ENCODE measurements around the gene ERGIC1.
A peak's percentile ranks its signal among the peaks of the same experiment; 100 is the strongest.

ERGIC1 gene

DNA sequence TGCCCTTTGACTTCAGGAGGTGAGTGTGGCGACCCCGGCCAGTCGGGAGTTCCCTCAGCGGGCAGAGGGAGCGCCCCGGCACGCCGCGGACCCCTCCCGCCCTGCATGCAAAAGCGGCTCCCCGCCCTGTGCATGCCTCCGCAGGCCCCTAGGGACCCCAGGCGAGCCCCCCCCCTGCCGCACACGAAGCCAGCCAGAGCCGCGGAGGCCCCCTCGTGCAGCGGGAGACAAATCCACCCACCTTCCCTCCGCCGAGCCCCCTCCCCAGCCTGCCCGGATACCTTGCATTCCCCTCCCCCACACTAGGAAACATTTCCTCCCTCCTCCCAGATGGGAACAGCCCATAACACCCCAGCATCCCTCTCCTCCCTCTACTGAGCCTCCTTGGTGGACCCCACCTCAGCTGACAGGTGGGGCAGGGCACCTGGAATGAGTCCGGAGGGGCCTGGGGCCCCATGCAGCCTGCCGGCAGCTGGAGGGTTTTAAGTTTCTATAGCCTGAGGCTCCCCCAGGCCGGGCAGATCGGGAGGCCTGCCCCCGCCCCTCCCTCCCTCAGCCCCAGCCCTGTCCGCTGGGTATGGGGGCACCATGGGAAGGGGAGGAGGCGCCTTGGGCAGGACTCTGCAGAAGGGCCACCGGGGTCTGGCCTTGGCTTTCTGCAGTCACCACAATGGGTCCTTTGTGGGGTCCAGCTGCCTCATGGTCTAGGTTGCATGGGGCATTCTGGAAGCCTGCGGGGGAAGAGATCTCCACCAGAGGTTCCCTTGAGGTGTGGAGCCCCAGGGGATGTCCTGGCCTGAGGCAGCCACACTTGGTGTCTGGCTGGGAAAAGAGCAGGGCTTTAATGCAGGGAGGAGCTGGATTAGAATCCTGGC, 601 bp downstream of the ERGIC1 start:
- Mint-ChIP-seq H3K9me3 (no peaks in the 10 kb centered on the region), H3K36me3 (no peaks in the 10 kb centered on the region), H3K4me3 (peak overlapping the region; percentile 86), H3K27me3 (no peaks in the 10 kb centered on the region), H3K4me1 (peaks cover 38% of the 10 kb centered on the region), H3K27ac (peak overlapping the region; percentile 35)

DNA sequence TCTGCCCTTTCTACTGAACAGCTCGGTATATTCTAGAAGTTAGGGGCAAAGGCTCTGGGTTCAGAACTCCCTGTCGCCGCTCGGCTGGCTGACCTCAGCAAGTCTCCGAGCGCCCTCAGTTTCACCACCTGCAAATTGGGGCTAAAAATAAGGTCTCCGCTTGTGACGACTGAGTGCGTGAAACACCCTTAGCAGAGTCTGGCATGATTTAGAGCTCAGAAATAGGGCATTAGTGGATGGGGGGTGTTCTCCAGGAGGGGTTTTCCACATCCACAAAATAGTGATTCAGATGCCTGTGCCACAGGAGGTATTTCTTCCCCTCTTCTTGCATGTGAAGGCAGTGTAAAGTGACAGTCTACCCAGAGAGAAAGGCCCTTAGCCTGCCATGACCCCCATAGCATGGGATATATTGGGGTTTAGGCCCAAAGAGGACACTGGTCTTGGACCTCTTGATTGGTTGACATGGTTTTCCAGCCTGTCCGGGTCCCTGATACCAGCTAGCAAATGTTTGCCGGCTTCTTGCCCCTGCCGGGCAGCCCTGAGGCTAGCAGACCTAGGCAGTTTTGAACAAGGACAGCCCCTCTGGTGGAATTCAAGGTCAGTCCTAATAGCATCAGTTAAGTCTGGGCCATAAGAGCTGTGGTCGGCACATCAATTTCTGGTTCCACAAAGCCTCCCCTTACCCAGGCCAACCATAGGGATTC, 1.4 kb downstream of the ERGIC1 start:
- peak overlapping the region; percentile 86 for H3K4me3 Mint-ChIP-seq
- H3K4me1 Mint-ChIP-seq, result peaks cover 38% of the 10 kb centered on the region
- H3K27me3 Mint-ChIP-seq, result no peaks in the 10 kb centered on the region
- H3K9me3 Mint-ChIP-seq, result no peaks in the 10 kb centered on the region
- H3K27ac Mint-ChIP-seq, result peak overlapping the region; percentile 35
- no peaks in the 10 kb centered on the region for H3K36me3 Mint-ChIP-seq

DNA sequence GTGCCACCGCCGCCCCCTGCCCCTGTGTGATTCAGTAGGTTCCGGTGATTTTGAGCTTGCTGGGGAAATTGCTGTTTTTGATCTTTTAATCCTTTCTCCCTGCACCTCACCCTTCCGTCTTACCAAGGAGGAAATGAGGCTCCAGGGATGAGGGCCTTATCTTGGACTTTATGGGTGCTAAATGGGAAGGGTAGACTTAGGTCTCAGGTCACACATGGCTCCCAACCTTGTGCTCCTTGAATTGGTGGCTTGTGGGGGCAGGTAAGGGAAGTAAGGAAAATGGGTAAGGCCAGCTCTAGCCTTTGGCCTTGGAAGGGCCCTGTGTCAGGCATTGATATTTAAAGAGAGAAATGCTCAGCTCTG, 1.9 kb downstream of the ERGIC1 start:
- no peaks in the 10 kb centered on the region for H3K36me3 Mint-ChIP-seq
- no peaks in the 10 kb centered on the region for H3K9me3 Mint-ChIP-seq
- H3K27me3 Mint-ChIP-seq, result no peaks in the 10 kb centered on the region
- peak overlapping the region; percentile 62 for H3K27ac Mint-ChIP-seq
- peaks cover 38% of the 10 kb centered on the region for H3K4me1 Mint-ChIP-seq
- H3K4me3 Mint-ChIP-seq, result peak overlapping the region; percentile 86

DNA sequence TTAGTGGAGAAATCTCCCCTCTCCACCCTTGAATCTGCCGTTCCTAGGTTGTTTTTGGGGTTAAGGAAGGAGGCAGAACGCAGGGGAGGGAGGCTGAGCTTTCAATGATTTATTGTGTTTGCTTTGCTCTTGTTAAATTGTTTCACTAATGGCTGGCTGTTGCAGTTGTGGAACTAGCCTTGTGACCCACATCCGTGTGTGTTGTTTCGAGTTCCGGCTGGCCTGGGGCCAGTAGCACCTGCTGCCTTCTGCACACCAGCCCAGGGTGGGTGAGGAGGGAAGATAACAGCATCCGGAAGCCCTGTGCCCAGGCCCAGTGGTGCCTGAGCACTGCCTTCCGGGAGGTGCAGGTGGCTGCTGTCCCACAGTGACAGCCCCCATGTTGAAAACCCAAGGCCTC, 3.6 kb downstream of the ERGIC1 start:
- Mint-ChIP-seq H3K36me3 (no peaks in the 10 kb centered on the region), H3K4me1 (peaks cover 38% of the 10 kb centered on the region), H3K27me3 (no peaks in the 10 kb centered on the region), H3K9me3 (no peaks in the 10 kb centered on the region), H3K4me3 (peak overlapping the region; percentile 66), H3K27ac (no peak overlapping the region)

DNA sequence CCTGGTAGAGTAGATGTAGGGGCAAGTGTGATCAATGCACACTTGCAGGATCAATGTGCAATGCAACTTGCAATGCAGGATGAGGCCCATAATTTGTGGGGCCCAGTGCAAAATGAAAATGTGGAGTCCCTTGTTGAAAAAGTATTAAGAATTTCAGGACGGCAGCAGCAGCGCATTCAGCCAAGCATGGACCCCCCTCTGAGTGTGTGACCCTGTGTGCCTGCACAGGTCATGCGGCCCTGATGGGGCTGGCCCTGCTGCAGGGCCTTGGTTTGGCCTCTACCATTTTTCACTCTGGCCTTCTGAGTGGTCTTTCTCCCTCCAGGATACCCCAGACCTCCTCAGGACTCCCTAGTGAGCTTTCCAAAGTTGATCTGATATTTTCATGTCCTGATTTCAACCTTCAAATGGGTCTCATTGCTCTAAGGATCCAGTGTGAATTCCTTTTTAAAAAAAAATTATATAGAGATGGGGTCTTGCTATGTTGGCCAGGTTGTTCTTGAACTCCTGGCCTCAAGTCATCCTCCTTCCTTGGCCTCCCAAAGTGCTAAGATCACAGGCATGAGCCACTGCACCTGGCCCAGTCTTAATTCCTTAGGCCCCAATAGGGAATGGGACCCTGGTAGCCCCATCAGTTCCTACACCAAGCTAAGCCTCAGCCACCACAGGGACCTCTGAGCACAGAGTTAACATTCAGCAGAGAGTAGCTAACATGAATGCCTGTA, 4.3 kb downstream of the ERGIC1 start:
- Mint-ChIP-seq H3K4me3 (peak overlapping the region; percentile 66), H3K4me1 (peaks cover 38% of the 10 kb centered on the region), H3K9me3 (no peaks in the 10 kb centered on the region), H3K27ac (no peak overlapping the region), H3K36me3 (no peaks in the 10 kb centered on the region), H3K27me3 (no peaks in the 10 kb centered on the region)

DNA sequence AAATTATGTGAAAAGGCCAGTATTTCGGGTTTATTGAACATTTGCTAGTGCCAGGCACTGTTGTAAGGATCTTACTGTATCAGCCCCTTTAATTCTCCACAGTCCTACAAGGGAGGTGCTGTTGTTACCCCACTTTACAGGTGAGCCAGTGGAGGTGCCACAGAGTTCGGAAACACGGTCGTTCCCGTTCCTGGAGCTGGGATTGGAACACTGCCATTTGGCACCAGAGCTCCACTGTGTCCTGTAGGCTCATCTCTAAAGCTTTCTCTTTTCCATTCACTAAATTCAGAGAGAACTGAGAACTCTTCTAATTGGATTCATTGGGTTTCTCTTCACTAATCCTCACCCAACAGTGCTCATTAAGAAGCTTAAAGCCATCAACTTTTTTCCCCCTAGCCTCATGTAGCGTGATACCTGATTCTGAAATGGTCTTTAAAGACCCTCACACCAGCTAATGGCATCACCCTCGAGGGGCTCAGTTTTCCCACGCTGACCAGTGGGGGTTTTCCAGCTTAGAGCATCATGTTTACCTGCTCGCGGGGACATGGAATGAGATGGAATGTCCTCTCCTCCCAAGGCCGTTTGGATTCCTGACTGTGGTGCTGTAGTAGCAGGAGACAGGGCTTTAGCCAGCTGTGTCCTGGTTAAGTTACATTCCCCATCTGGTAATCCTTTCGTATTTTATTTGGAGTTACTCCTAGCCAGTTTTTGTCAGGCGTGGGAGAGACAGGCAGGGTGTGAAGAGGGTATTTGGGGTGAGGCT, 5.8 kb downstream of the ERGIC1 start:
- H3K4me3 Mint-ChIP-seq, result no peak overlapping the region
- no peaks in the 10 kb centered on the region for H3K27me3 Mint-ChIP-seq
- H3K27ac Mint-ChIP-seq, result no peak overlapping the region
- no peaks in the 10 kb centered on the region for H3K36me3 Mint-ChIP-seq
- H3K9me3 Mint-ChIP-seq, result no peaks in the 10 kb centered on the region
- peaks cover 38% of the 10 kb centered on the region for H3K4me1 Mint-ChIP-seq

DNA sequence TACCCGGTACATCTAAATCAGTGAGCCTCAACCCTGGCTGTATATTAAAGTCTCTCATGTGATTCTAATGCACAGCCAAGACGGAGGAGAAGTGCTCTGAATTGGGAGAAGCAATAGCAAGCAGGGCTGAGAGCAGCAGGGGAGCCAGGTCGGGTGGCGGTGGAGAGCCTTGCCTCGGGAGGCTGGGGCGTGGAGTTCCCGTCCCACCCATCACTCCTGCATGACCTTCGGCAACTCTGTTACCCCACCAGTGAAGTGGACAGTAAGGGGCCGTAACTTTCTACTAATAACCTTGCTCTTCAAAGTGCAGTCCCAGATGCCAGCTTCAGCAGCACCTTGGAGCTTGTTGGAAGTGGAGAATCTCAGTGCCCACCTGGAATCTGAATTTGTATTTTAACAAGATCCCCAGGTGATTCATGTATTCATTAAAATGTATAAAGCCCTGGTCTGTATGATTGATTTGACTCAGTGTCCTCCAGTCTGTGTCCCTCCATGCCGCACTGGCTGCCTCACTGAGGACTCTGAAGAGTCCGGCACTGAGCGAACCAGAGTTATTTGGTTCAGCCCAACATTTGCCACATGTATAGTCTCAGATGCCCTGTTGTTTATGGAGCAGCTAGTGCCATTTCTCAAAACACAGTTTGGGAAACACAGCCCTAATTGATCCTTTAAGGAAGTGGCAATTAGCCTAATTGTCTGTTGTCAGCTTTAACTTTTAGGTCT, 6.5 kb downstream of the ERGIC1 start:
- H3K27ac Mint-ChIP-seq, result no peak overlapping the region
- H3K4me1 Mint-ChIP-seq, result peaks cover 32% of the 10 kb centered on the region
- no peaks in the 10 kb centered on the region for H3K36me3 Mint-ChIP-seq
- no peaks in the 10 kb centered on the region for H3K27me3 Mint-ChIP-seq
- no peaks in the 10 kb centered on the region for H3K9me3 Mint-ChIP-seq
- H3K4me3 Mint-ChIP-seq, result no peak overlapping the region

DNA sequence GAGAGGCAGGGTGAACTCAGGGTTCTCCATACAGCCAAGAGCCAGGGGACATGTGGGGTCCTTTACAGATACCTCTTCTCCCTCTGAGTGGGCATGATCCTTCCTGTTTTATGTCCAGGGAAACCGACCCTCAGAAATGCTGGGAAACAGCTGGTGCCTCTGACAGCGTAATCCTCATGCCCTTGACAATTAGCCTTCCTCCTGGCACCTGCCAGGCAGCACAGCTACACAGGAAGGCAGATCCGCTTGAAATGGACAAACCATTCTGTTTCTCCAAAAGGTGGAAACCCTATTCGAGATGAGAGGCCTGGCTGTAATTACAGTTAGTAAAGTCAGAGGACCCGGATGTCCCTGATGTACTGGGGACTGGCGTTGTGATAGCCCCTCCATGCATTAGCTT, 7.2 kb downstream of the ERGIC1 start:
- no peak overlapping the region for H3K27ac Mint-ChIP-seq
- H3K36me3 Mint-ChIP-seq, result no peaks in the 10 kb centered on the region
- no peak overlapping the region for H3K4me3 Mint-ChIP-seq
- no peaks in the 10 kb centered on the region for H3K27me3 Mint-ChIP-seq
- peaks cover 29% of the 10 kb centered on the region for H3K4me1 Mint-ChIP-seq
- no peaks in the 10 kb centered on the region for H3K9me3 Mint-ChIP-seq

DNA sequence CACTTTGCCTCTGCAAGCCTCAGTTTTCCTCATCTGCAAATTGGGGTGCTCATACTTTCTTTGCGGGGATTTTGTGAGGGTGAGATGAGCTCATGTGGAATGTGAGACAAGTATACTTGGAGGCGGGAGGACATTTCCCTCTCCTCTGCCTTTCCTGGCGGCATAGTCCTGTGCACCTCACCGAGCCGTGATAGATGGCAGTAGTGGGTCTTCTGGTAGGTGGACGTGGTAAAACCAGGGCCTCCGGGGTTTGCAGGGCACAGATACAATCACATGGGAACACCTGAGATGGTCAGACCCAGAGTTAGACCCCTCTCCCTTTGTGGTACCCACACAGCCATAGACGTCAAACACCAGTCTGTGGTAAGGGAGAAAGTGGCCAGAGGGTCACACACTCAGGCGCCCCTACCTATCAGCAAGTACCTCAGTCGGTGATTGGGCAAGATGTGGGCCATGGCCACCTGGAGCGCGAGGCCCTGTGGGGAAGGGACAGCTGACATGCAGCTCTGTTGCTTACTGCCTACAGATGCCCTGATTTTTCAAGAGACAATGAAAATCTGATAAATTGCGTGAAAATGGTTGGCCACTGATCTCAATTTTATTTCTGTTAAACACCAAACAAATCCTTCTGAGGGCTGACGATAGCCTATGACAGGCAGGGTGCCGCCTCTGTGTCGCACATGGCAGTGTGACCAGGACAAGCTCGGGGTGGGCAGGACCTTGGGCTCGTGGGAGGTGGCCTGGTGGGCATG, 9.9 kb downstream of the ERGIC1 start:
- Mint-ChIP-seq H3K9me3 (no peaks in the 10 kb centered on the region), H3K4me1 (peaks cover 22% of the 10 kb centered on the region), H3K27me3 (no peaks in the 10 kb centered on the region), H3K4me3 (no peak overlapping the region), H3K36me3 (no peaks in the 10 kb centered on the region), H3K27ac (no peak overlapping the region)

DNA sequence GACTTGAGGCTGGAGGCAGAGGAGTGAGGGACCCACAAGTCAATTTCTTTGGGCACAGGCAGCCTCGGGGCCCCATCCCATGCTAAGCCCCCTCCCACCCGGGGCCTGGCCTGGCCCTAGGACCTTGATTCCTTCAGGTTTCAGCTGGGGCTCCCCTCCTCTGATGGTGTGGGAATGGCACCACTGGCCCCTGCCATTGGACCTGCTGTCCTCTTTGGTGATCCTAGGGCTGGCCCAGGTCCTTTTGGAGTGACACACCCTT, 10.5 kb downstream of the ERGIC1 start:
- Mint-ChIP-seq H3K27me3 (no peaks in the 10 kb centered on the region), H3K36me3 (no peaks in the 10 kb centered on the region), H3K4me3 (no peak overlapping the region), H3K9me3 (no peaks in the 10 kb centered on the region), H3K4me1 (peaks cover 27% of the 10 kb centered on the region), H3K27ac (no peak overlapping the region)

DNA sequence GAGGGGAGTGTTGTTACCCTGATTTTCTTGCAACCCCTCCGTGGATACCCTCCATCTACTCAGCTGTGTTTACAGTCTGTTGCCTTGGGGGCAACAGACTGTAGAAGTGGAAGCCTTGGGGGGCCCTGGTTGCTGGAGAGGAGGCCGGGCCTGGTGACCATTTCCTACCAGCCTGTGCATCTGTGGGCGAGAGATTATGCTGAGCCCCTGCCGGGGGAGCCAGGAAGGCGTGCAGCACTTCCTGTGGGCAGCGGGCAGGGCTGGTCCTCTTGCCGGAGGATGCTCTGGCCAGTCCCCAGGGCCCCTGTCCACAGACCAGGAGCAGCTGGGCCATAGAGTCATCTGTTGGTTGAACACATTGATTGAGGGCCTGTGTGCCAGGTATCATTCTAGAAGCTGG, 11.1 kb downstream of the ERGIC1 start:
- H3K27ac Mint-ChIP-seq, result no peak overlapping the region
- no peak overlapping the region for H3K4me3 Mint-ChIP-seq
- no peaks in the 10 kb centered on the region for H3K36me3 Mint-ChIP-seq
- H3K4me1 Mint-ChIP-seq, result peaks cover 32% of the 10 kb centered on the region
- no peaks in the 10 kb centered on the region for H3K27me3 Mint-ChIP-seq
- H3K9me3 Mint-ChIP-seq, result no peaks in the 10 kb centered on the region

DNA sequence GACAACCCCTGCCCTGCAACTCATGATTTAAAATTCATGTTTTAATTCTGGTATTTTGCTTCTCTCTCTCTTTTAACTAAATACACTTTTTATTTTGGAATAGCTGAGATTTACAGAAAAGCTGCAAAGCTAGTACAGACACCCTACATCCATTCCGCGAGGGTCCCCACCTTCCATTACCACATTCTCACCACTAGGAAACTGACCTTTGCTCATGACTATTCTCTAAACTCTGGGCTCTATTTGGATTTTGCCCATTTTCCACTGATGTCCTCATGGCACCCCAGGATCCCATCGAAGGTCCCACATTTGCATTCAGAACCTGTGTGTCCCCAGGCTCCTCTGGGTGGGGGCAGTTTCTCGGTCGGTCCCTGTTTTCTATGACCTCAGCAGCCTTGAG, 11.5 kb downstream of the ERGIC1 start:
- no peaks in the 10 kb centered on the region for H3K9me3 Mint-ChIP-seq
- no peaks in the 10 kb centered on the region for H3K36me3 Mint-ChIP-seq
- H3K4me1 Mint-ChIP-seq, result peaks cover 32% of the 10 kb centered on the region
- no peak overlapping the region for H3K4me3 Mint-ChIP-seq
- H3K27me3 Mint-ChIP-seq, result no peaks in the 10 kb centered on the region
- H3K27ac Mint-ChIP-seq, result no peak overlapping the region

DNA sequence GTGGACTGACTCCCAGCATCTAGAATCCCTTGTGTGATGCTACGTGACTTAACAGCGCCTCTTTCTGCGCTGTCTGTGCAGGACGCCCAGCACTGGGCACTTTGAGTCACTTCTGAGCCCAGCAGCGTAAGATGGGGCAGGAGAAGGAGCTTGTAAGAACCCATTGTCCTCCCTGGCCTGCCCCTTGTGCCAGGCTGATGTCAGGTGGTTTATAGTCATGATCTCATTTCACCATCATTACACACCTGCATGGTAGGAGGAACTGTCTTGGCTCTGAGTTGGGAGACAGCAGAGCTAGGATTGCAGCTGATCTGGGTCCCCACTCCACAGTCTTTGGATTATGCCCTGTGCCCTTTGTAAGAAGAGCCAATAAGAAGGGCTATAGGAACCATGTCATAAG, 12.2 kb downstream of the ERGIC1 start:
- Mint-ChIP-seq H3K9me3 (no peaks in the 10 kb centered on the region), H3K4me1 (peaks cover 32% of the 10 kb centered on the region), H3K4me3 (no peak overlapping the region), H3K27me3 (no peaks in the 10 kb centered on the region), H3K36me3 (no peaks in the 10 kb centered on the region), H3K27ac (no peak overlapping the region)

DNA sequence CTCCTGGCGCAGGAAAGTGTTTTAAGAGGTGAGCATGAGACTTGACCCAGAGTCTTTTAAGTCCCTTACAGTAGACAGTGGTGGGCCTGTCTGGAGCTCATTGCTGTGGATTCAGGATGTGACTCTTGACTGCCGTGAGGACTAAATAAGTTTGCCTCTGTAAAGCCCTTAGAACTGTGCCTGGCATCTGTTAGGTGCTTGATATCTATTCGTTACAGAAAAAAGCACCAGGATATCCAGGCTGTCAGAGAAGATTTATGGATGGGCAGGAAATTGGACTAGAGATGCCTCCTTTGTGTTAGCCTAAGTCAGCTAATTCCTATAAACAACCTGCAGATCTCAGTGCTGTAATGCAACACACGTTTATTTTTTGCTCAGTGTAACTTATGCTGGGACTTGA, 12.6 kb downstream of the ERGIC1 start:
- H3K4me3 Mint-ChIP-seq, result no peak overlapping the region
- no peaks in the 10 kb centered on the region for H3K27me3 Mint-ChIP-seq
- no peaks in the 10 kb centered on the region for H3K9me3 Mint-ChIP-seq
- H3K27ac Mint-ChIP-seq, result no peak overlapping the region
- H3K36me3 Mint-ChIP-seq, result no peaks in the 10 kb centered on the region
- H3K4me1 Mint-ChIP-seq, result peaks cover 37% of the 10 kb centered on the region

Measured in activated naive CD4-positive, alpha-beta T cell treated with anti-CD3 and anti-CD28 coated beads, Interleukin-2, amount 50 U/mL, for 24 hours (primary cell).